ENCODE results near the gene UBALD2.
A peak's percentile ranks its signal among the peaks of the same experiment; 100 is the strongest.
"Not testable (repeated sequence)": the region's sequence is repeated elsewhere in the genome, so short reads cannot be mapped to it uniquely, and the experiment has no call there.

The UBALD2 gene

GRCh38 chr17:76267051-76267576 is 2.0 kb downstream of the UBALD2 start:
- H3K36me3 ChIP-seq (ENCODE audit: control insufficient read depth, insufficient read depth, low read length) = peaks cover 45% of the 10 kb centered on the region
- peaks cover 46% of the 10 kb centered on the region for H3K4me1 ChIP-seq (ENCODE audit: control insufficient read depth, insufficient read depth, low read length, poor library complexity, severe bottlenecking)
- 95 to 100% methylated on average over 4 of the region's 4 CpGs for WGBS, 2 experiments (ENCODE audit: insufficient coverage in 2 of 2)
- peak overlapping the region; percentile 78 for H3K27ac ChIP-seq (ENCODE audit: low read depth, low read length, severe bottlenecking)
- peak overlapping the region; percentile 84 for H3K4me3 ChIP-seq (ENCODE audit: extremely low read depth, insufficient read depth, low read length, poor library complexity, severe bottlenecking)
- H3K9me3 ChIP-seq (ENCODE audit: control insufficient read depth, low read length) = no peaks in the 10 kb centered on the region

- Histone ChIP-seq H3K4me3 (ENCODE audit: extremely low read depth, insufficient read depth, low read length, poor library complexity, severe bottlenecking) (peak overlapping the region; percentile 84), H3K27ac (ENCODE audit: low read depth, low read length, severe bottlenecking) (peak overlapping the region; percentile 53), H3K4me1 (ENCODE audit: control insufficient read depth, insufficient read depth, low read length, poor library complexity, severe bottlenecking) (peaks cover 46% of the 10 kb centered on the region), H3K36me3 (ENCODE audit: control insufficient read depth, insufficient read depth, low read length) (peaks cover 45% of the 10 kb centered on the region)
- 94 to 96% methylated on average over 12 to 13 of the region's 13 CpGs for WGBS, 2 experiments (ENCODE audit: insufficient coverage in 2 of 2)
- H3K9me3 ChIP-seq (ENCODE audit: control insufficient read depth, low read length) = not testable (repeated sequence)
These were observed 2.4 kb downstream of the UBALD2 start for GRCh38 chr17:76267581-76268001.

DNA sequence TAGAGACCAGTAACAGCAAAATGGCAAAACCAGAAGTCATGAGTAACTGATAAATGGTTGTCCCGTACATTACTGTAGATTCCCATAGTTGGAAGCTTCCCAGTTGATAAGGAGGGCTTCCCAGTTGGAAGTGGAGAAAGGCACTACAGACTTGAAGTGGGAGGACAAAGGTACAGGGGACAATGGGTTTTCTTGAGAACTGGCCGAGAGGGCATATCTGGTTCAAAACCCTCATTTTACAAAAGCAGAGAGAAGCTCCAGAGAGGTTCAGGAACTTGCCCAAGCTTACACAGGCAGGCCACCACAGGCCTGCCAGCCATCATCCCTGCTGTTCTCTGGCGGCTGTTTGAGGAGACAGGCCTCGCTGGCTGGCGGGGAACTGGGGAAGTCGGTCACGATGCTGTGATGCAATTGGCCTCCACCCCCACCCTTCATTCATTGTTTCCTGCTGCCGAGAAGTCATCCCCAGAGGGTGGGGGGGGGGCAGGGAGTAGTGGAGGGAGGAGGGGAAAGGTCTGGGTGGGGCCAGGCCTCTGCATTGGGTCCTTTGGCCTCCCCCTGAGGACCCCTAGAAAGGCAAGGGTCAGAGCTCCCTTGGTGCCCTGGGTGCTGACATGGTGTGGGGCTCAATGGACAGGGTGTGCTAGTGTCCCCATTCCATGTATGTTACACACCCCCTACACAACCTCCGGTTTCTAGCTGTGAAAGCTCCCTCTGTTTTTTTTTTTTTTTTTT is 3.0 kb downstream of the UBALD2 start:
- Histone ChIP-seq H3K36me3 (ENCODE audit: control insufficient read depth, insufficient read depth, low read length) (peaks cover 45% of the 10 kb centered on the region), H3K27ac (ENCODE audit: low read depth, low read length, severe bottlenecking) (peak overlapping the region; percentile 53), H3K9me3 (ENCODE audit: control insufficient read depth, low read length) (no peaks in the 10 kb centered on the region), H3K4me1 (ENCODE audit: control insufficient read depth, insufficient read depth, low read length, poor library complexity, severe bottlenecking) (peaks cover 46% of the 10 kb centered on the region), H3K4me3 (ENCODE audit: extremely low read depth, insufficient read depth, low read length, poor library complexity, severe bottlenecking) (peak overlapping the region; percentile 8)
- WGBS, 2 experiments (ENCODE audit: insufficient coverage in 2 of 2) = 80 to 87% methylated on average over 2 to 6 of the region's 9 CpGs

DNA sequence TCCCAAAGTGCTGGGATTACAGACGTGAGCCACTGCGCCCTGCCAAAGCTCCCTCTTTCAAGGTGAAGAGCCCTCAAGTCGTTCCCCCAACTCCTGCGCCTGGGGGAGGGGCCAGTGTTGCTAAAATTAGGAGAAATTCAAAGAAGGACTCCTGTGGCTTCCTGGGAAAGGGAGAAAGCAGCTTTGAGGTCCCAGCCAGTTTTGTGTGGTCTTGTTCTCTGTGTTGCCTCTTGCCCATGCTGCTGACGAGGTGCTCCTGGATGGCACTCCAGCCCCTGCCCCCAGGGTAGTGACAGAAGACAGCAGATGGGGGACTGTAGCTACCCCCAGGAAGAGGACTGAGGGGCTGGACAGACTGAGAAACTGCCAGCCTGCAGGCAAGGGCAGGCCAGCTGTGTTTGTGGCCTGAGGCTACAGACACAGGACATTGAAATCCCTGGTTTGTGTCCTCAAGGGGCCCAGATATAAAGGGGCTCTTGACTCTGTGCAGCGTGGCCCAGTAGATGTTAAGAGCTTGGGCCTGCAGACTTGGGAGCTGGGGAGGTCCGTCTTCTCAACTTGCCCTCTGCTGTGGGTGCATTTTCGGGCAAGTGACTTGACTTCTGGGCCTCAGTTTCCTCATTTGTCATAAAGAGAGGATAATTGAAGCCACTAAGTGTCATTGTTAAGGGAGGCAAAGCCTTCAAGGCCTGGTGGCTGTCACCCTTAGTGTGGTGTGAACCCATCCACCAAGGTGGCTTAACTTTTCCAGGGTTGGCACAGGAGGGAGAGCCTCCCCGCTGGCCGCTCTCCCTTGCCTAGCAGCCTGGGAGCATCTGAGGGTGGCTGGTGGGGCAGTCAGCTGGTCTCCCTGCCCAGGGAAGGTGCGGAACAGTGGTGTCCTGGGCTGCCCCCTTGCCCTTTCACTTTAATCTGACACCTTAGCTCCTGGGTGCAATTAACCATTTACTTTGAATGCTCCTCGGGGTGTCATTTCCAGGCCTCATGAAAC is 4.1 kb downstream of the UBALD2 start:
- no peaks in the 10 kb centered on the region for H3K9me3 ChIP-seq (ENCODE audit: control insufficient read depth, low read length)
- 90 to 98% methylated on average over 10 to 12 of the region's 12 CpGs for WGBS, 2 experiments (ENCODE audit: insufficient coverage in 2 of 2)
- H3K27ac ChIP-seq (ENCODE audit: low read depth, low read length, severe bottlenecking) = peak overlapping the region; percentile 10
- H3K4me3 ChIP-seq (ENCODE audit: extremely low read depth, insufficient read depth, low read length, poor library complexity, severe bottlenecking) = no peak overlapping the region
- H3K36me3 ChIP-seq (ENCODE audit: control insufficient read depth, insufficient read depth, low read length) = peaks cover 45% of the 10 kb centered on the region
- peaks cover 43% of the 10 kb centered on the region for H3K4me1 ChIP-seq (ENCODE audit: control insufficient read depth, insufficient read depth, low read length, poor library complexity, severe bottlenecking)

GRCh38 chr17:76270127-76270592 is 5.0 kb downstream of the UBALD2 start:
- no peak overlapping the region for H3K4me3 ChIP-seq (ENCODE audit: extremely low read depth, insufficient read depth, low read length, poor library complexity, severe bottlenecking)
- peaks cover 45% of the 10 kb centered on the region for H3K36me3 ChIP-seq (ENCODE audit: control insufficient read depth, insufficient read depth, low read length)
- H3K9me3 ChIP-seq (ENCODE audit: control insufficient read depth, low read length) = no peaks in the 10 kb centered on the region
- H3K4me1 ChIP-seq (ENCODE audit: control insufficient read depth, insufficient read depth, low read length, poor library complexity, severe bottlenecking) = peaks cover 39% of the 10 kb centered on the region
- H3K27ac ChIP-seq (ENCODE audit: low read depth, low read length, severe bottlenecking) = no peak overlapping the region
- WGBS, 2 experiments (ENCODE audit: insufficient coverage in 2 of 2) = 94 to 97% methylated on average over 6 to 19 of the region's 26 CpGs

DNA sequence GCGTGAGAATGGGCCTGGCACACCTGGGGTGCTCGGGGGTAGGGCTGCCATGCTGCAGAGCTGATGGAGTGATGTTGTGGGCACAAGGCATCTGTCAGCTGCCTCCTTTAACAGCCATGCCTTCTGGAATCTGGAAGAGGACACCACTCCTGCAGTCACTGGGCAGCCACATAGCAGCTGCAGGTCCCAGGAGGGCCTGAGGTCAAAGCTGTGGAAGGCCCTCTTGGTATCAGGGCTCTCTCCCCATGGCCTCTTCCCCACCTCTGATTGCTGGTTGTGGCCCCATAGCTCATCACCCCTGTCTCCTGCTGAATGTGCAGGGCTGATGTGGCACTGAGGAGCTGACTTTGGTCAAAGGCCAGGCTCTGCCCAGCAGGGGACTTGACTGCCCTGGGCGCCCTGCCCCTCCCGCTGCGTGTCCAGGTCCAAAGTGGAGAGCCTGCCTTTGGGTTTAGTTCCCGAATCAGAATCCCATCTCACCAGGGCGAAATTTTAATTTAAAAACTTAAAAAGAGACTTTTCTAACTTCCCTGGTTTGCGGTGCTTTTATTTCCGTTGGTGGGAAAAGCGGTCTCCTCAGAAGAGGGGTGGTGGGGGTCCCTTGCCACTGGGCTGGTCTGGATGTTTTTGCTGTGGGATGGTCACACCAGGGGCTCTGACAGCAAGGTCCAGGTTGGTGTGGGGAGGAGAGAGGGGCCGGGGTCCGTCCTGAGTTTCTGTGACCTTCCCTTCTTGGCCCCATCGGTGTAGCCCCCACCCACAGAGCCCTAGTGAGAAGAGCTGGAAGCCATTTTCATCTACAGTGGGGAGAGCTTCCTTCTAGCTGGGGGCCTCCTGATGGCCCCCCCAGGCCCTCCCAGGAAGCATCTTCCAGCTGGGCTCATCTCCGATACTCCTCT is 5.9 kb downstream of the UBALD2 start:
- WGBS, 2 experiments (ENCODE audit: insufficient coverage in 2 of 2) = 88 to 98% methylated on average over 4 to 11 of the region's 14 CpGs
- Histone ChIP-seq H3K36me3 (ENCODE audit: control insufficient read depth, insufficient read depth, low read length) (peaks cover 45% of the 10 kb centered on the region), H3K27ac (ENCODE audit: low read depth, low read length, severe bottlenecking) (no peak overlapping the region), H3K4me3 (ENCODE audit: extremely low read depth, insufficient read depth, low read length, poor library complexity, severe bottlenecking) (no peak overlapping the region), H3K9me3 (ENCODE audit: control insufficient read depth, low read length) (no peaks in the 10 kb centered on the region), H3K4me1 (ENCODE audit: control insufficient read depth, insufficient read depth, low read length, poor library complexity, severe bottlenecking) (peaks cover 39% of the 10 kb centered on the region)

- peak overlapping the region; percentile 13 for H3K27ac ChIP-seq (ENCODE audit: low read depth, low read length, severe bottlenecking)
- H3K4me3 ChIP-seq (ENCODE audit: extremely low read depth, insufficient read depth, low read length, poor library complexity, severe bottlenecking) = no peak overlapping the region
- 79 to 81% methylated on average over 28 to 34 of the region's 38 CpGs for WGBS, 2 experiments (ENCODE audit: insufficient coverage in 2 of 2)
- peaks cover 35% of the 10 kb centered on the region for H3K4me1 ChIP-seq (ENCODE audit: control insufficient read depth, insufficient read depth, low read length, poor library complexity, severe bottlenecking)
- no peaks in the 10 kb centered on the region for H3K9me3 ChIP-seq (ENCODE audit: control insufficient read depth, low read length)
- H3K36me3 ChIP-seq (ENCODE audit: control insufficient read depth, insufficient read depth, low read length) = peaks cover 41% of the 10 kb centered on the region
These were observed 6.8 kb downstream of the UBALD2 start for GRCh38 chr17:76271669-76272540.

GRCh38 chr17:76272541-76273444 is 7.6 kb downstream of the UBALD2 start:
- Histone ChIP-seq H3K36me3 (ENCODE audit: control insufficient read depth, insufficient read depth, low read length) (peaks cover 32% of the 10 kb centered on the region), H3K27ac (ENCODE audit: low read depth, low read length, severe bottlenecking) (peak overlapping the region; percentile 13), H3K9me3 (ENCODE audit: control insufficient read depth, low read length) (no peaks in the 10 kb centered on the region), H3K4me3 (ENCODE audit: extremely low read depth, insufficient read depth, low read length, poor library complexity, severe bottlenecking) (no peak overlapping the region), H3K4me1 (ENCODE audit: control insufficient read depth, insufficient read depth, low read length, poor library complexity, severe bottlenecking) (peaks cover 27% of the 10 kb centered on the region)
- 86 to 93% methylated on average over 5 to 17 of the region's 19 CpGs for WGBS, 2 experiments (ENCODE audit: insufficient coverage in 2 of 2)
